CD4-positive, alpha-beta T cell treated with Interleukin-15 for 1 hour (primary cell): ENCODE measurements around the gene CADM2.
"Not testable (repeated sequence)": the region's sequence is repeated elsewhere in the genome, so short reads cannot be mapped to it uniquely, and the experiment has no call there.

Source experiments
- DNase-seq: peaks from one replicate; pipeline ENCODE4 v3.0.0-alpha.2; 2020

The CADM2 gene

DNA sequence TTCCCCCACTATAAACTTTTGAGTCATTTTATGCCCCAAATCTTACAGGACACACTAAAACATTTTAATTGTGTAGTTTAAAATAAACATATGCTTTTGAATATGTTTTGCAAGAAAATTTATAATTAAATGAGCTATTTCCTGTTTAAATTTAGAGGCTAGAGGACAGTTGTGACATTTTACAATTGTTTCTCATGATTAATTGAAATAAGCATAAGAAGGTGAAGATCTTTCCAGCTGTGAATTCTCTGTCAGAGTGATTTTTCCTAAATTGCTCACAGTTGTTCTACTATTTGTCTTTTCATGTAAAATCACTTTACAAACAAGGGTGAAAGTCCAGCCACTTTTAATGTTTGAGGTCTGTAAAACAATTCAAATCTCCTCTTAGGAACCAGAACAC lies 892.3 kb downstream of the CADM2 start:
- DNase-seq = no peak

DNA sequence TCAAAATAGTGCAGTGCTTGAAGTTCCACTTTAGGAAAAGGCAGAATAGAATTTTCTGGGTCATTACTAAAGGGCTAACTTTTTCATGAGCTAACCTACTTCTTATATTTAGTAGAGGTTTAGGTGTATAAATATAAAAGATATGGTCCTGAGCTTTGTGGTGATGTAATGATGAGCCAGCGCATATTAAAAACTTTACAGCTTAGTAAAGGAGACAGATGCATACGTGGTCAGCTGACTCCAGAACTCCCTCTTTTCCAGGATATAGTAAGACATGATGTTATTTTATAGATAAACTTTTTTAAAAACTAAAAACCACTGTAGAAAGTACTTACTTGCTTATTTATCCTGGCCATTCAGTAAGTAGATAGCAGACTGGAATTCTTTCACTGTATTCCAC lies 895.0 kb downstream of the CADM2 start:
- DNase-seq = no peak

DNA sequence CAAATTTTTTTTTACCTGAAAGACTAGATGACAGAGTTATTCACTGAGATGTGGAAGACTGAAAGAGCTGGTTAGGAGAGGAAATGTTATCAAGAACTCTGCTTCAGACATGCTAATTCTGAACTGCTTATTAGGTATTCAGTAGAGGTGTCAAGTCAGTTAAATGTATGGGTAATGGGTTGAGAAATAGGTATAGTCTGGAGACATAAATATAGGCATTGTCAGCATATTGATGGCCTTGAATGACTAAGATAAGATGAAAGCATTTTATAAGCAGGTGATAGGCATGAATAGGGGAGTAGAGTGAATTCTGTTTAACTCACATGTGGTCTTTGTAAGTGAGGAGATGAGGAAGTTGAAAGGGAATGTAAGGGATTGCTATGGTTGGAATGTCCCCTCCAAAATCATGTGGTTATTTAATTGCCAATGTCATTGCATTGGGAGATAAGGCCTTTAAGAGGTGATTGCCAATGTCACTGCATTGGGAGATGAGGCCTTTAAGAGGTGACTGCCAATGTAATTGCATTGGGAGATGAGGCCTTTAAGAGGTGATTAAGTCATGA lies 904.2 kb downstream of the CADM2 start:
- DNase-seq = no peak

DNA sequence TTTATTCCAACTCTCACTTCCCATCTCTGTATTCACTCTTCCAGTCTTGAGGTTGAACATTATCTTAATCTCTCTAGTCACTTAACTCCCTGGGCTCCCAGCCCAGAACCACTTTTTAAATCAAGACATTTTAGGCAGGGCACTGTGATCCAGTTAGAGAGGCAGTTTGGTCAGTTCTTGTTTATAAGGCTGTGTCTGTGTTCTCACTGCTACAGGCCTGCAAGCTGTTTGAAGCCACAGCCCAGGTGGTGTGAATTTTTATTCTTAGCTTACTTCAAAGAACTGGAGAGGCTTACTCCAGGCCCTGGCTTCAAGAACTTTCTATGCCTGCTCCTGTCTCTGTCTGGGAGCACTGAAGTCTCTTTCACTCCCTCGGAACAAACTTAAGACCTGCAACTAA lies 906.1 kb downstream of the CADM2 start:
- no peak for DNase-seq

DNA sequence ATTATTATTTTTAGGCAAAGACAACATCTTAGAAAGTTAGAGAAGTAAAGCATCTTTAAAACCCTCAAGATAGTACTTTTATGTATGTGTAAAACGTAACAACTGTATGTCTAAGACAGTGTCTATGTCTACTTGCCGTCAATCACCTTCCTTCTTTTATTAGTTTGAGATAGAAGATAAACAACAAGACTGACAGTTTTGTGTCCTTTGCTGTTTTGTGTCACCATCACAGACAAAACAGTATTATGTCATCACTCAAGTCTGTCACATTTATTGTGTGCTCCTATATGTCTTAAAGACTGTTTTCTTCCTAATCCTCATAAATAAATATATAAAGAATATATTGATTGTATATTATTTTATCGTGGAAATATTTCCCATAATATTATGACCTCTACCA lies 908.3 kb downstream of the CADM2 start:
- DNase-seq = no peak

DNA sequence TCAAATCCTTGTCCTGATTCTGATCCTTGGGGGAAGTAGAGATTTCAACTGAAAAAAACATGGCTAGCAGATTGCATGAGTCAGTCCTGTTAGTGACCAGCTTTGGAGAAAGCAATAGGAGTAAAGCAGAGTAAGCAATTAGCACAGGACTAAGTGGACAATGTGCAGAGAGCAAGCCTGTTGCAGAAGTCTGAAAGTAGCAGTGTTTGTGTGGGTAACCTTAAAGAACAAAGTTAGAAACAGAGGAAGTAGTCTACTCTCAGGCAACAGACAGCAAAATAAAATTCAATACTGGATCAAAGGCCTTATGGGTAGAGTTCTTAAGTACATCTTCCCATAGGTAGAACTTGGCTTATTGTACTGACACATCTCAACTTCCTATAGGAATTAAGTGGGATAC lies 916.8 kb downstream of the CADM2 start:
- no peak for DNase-seq

DNA sequence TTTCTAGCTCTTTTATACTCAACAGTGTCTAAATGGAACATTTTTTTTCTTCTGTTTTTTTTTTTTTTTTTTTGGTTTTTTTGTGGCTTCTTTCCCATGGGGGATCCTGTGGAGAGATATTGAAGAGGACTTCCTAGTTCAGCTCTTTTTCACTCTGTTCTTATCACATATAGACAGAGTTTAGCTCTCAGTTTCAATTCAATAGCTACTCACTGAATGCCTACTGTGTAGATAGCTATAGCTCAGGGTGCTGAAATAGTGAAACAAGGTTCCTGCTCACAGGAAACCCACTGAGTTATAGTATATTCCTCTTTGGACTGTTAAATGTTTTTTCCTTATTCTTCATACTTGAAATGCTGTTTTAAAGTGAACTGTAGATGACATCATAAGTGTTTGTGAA lies 918.8 kb downstream of the CADM2 start:
- DNase-seq = no peak

DNA sequence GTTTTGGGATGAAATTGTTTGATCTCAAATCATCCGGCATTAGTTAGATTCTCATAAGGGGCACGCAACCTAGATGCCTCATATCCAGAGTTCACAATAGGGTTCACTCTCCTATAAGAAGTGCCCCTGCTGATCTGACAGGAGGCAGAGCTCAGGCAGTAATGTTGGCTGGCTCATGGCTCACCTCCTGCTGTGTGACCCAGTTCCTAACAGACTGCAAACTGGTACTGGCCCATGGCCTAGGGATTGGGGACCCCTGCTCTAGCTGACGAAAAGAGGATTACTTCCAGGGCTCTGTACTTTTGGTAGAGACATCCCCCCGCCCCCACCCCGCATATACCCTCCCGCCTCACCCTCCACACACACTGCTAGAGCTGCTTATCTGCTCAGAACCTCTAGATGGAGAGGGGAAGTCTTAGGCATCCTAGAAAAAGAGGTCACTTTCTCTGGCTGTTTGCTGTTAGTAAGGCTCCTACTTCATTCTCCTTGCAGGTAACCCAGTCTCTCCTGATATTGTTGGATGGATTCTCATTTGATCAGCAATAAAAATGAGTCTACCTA lies 923.1 kb downstream of the CADM2 start:
- DNase-seq = no peak

DNA sequence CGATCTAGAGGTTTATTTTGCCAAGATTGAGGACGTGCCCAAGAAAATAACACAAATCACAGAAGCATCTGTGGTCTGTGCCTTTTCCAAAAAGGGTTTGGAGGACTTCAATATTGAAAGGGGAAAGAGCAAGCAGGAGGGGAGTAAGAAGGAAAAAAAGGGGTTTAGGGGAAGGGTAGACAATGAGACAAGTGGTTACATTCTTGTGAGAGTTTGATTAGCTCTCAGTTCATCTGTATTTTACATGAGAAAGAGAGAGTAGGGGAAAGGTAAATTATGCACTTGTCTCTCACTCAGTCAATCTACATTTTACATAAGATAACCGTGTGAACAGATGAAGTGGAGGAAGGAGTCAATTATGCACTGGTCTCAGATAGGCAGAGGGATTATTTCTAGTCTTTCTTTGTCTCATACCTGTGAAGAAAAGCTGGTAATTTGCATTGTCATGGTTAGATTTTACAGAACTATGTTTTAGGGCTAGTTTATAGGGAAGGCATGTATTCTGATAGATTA lies 931.3 kb downstream of the CADM2 start:
- DNase-seq = no peak

DNA sequence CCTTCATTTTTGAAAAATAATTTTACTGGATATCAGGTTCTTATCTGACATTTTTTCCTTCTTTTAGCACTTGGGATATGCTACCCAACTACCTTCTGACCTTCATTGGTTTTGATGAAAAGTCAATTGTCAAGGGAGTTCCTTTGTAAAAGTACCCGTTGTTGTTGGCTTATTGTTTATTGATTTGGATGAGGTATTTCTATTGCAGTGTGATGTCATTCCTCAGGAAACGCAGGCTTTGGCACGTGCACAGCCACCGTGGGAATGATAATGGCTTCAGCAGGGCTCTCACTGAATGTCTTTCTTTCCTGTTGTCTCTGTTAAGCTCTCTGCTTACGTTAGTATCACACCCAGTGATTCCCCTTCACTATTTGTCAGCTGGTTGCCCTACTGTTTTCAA lies 944.6 kb downstream of the CADM2 start:
- DNase-seq = no peak

DNA sequence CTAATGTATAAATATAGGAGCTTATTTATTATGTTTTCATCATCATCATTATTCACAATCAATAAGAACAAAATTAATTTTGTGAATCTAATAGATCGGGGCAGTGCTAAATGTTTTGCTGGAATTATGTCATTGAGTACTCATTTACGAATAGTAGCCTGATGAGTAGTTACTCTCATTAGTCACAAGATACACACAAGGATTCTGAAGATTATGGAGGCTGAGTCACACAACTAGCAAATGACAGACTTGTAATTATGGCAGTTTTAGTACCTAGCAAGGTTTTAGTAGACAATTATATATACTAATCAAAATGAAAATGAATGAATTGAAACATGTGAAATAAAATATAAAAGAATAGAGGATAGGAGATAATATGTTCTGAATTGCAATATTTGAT lies 954.2 kb downstream of the CADM2 start:
- no peak for DNase-seq

DNA sequence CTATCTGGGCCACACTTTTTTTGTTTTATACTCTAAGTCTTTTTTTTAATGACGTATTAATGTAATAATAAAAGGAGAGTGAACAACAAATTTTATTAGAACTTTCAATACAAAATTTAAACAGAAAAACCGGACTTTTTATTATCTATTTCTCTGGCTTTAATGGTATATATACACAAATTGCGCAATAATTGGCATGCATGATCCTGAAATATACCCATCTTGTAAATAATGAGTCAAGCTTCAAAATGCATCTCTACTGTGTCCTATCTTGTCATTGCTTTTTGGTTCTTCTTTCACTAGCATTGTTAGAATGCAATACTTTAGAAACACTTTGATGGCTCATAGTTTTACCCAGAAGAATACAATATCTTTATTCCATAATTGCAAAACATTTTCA lies 963.6 kb downstream of the CADM2 start:
- DNase-seq = no peak

DNA sequence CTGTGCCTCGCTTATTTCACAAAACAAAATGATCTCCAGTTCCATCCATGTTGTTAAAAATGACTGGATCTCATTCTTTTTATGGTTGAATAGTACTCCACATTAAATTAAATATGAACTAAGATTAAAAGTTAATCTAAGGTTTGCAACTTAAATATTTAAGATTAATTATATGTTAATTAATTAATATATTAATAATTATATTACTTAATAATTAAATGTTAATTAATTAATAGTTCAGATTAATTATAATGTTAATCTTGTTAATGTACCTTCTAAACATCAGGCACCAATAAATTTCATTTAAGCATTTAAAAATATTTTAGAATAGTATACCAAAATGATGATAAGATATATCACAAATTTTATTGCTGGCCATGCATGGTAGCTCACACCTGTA lies 971.9 kb downstream of the CADM2 start:
- DNase-seq = no peak

DNA sequence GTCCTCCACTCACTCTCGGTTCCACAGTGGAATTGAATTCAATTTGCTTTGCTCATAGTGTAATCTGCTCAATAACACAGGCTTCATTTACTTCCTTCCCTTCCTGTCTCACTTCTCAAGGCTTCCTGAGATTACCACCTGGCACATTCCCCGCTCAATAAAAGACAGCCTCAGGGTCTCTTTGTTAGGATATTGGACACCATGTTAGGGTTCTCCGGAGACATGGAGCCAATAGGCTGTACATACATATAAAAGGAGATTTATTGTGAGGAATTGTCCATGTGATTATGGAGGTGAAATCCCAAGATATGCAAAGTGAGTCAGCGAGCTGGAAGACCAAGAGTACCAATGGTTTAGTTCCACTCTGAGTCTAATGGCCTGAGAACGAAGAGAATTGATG lies 974.5 kb downstream of the CADM2 start:
- no peak for DNase-seq

DNA sequence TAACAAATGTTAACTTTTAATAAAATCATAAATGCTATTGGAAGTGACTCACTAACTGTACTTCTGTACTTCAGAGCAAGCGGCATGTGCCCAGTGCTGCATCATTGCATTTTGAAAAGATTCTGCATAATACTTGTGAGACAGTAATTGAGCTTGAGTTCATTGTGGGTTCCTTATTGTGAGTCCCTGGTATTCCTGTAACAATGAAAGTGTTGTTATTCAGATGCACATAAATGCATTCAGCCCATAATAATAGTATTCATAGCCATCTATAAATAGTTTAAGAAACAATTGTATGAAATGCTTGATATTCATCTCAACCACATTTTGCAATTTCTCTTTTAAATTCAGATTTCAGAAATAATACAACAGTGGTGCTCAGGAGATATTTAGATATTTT lies 976.4 kb downstream of the CADM2 start:
- no peak for DNase-seq

DNA sequence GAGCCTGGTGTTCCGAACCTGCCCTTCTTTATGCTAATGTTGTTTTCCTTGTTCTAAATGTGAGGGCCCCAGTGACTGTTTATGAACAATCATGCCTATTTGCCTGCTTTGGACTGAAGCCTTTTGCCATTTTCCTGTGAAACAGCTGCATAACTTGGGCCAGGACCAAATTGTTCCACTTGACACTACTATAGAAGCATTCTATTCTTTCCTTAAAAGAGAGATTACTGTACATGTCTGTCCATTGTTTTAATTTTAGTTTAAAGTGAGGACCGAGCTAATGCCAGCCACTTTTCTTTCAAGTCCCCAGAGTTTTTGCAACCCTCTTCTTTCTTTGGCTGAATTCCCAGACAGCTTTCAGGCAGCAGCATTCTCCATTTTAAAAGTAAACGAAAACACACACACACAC lies 980.3 kb downstream of the CADM2 start:
- DNase-seq = no peak

DNA sequence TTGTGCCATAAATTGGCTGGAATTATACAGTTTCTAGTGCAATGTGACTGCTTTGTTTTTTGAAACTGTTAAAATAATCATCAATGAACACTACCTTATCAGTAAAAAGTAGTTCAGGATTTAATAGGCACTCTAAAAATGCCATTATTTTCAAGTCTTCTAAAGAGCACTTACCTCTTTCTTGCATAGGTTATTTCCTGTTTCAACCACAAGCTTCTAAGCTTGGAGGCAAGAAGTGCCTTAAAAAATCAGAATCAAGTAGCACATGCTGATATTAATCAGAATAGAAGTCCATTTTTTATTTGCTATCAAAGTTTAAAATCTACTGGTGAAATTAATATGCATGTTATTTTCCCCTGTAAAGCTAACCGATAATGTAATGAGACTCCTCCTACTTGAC lies 991.6 kb downstream of the CADM2 start:
- DNase-seq = no peak

DNA sequence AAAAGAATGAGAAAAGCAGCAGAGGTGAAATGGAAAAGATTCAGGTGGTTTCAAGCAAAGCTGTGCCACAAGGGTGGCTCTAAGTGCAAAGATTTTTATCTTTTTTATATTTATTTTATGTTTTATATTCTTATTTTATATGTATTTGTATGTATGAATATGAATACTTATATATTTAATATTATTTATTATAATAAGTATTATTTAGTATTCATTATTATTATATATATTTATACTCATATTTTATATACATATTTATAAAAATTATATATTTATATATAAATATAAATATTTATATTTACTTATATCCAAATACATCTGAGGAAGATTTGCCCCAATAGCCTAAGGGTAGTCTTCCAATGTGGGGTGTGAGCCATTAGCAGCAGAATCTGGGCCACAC lies 1002.0 kb downstream of the CADM2 start:
- no peak for DNase-seq

DNA sequence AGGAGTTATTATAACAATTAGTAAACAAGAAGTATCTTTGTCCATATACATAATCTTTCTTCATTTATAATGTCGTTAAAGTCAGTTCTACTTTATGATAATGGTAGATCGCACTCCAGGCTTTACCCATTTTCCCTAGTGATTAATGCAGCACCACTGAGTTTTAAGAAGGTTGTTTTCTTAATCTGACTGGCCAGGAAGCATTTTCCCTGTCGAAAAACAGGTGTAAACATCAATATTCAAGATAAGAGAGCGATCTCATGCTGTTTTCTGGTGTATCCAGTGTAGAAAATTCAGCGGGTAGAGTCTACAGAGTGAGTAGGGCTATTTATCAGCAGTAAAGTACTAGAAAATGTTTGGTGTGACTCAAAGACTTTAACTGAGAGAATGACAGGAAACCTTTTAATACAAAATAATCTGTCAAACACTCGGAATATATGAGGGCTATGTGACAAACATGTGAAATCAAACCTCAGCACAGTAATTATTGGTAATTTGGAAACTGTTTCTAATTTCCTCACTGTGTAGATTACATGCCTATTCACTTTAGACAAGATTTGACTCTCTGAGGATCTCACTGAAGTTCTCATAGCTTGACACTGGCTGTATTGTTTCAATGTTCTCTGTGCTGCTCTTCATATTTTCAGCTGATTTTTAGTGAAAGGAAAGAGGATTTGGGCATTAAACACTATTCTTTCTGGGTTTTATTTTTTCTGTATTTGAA lies 1019.0 kb downstream of the CADM2 start:
- DNase-seq = no peak

DNA sequence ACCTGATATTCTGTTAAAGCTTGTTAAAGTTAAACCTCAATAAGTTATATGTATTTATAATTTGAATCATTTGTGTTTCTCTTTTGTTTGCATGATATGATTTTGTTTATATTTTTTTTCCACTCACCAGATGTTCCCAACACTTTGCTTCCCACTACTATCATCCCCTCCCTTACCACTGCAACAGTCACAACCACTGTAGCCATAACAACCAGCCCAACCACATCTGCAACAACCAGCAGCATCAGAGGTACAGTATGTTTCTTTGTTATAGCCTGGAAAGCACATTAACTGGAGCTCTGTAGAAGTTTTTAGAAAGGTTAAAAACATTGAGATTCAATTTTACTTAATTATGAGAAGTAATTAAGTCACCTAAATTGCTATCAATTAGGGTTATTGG lies 1020.2 kb downstream of the CADM2 start:
- no peak for DNase-seq

DNA sequence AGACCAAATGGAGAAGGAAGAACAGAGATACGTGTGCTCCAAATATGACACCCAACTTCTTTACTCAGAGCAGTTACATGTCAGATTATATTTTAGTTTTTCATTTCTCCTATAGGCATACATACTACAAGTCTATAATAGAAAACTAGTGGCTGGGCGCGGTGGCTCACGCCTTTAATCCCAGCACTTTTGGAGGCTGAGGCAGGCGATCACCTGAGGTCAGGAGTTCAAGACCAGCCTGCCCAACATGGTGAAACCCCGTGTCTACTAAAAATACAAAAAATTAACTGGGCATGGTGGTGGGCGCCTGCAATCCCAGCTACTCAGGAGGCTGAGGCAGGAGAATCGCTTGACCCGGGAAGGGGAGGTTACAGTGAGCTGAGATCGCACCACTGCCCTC lies 1030.8 kb downstream of the CADM2 start:
- DNase-seq = not testable (repeated sequence)

DNA sequence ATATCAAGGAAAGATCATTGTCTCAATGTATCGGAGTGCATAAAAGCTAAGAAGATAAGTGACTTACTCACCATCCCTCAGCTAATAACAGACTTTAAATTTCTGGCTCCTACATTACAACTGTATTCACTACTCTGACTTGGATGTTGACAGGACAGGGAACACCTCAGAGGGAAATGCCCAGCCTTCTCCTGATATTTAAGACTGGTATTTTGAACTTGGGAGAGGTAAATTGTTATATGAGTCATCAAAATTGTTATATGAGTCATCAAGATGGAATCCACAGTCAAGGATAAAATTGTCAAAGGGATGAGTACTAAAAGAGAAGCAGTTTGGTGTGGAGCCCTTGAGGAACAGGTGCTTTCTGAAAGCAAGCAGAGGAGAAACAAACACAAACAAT lies 1070.8 kb downstream of the CADM2 start:
- no peak for DNase-seq

DNA sequence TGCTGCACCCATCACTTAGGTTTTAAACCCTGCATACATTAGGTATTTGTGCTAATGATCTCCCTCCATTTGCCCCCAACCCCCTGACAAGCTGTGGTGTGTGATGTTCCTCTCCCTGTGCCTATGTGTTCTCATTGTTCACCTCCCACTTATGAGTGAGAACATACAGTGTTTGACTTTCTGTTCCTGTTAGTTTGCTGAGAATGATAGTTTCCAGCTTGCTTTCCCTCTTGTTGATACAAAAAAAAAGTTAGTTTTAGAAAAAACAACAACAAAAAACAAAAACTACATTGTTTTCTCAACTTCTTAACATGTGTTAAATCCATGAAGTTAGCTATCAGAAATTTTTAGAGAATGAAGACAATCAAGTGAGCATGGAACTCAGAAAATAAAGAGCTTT lies 1079.1 kb downstream of the CADM2 start:
- no peak for DNase-seq

DNA sequence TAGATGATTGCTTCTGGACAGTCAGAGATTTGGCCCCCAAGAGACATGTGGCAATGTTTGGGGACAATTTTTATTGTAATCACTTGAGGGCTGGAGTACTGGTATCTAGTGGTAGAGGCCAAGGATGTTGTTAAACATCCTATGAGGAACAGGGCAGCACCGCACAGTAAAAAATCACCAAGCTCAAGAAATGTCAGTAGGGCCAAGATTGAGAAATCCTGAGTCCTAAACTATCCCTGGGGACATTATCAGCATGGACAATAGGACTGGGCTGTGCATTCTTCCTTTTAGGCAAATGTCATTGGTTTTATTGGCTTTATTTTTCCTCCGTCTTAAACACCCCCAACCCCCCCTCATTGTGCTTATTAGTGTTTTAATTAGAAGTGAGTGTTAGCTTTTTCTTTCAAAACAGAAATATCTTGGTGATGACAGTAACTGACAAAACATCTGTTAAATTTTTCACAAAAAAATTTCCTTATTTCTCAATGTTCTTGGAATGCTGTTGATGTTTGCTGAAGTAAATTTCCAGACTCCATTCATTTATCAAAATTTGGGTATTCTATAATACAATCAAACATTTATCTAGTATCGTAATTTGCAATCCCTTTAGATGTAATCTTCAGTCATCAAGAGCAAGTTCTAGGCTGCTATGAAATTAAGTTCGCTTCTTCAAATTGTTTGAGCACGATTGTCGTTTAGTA lies 1087.8 kb downstream of the CADM2 start:
- DNase-seq = no peak
